Neural cell (in vitro differentiated cells): ENCODE data around the gene PPM1B. TPM values are rescaled to one million over a fixed set of nuclear protein-coding genes. Genes with fewer than 3 reads are reported as not detected.

Experiments
- H2AFZ ChIP-seq: fragments of 200-600, 300-800 bp; sonication (generic), shearing (Covaris generic); 2 replicates; pipeline ENCODE4 v1.6.0; 2014; ENCODE audit warnings: low read depth, mild to moderate bottlenecking, antibody characterized with exemption, low read length, moderate library complexity
- H3F3A ChIP-seq: fragments of 200-600 bp; shearing (Covaris generic); 2 replicates; pipeline ENCODE4 v1.6.1; 2016; ENCODE audit warnings: mild to moderate bottlenecking, moderate library complexity, mixed read lengths, antibody characterized with exemption, low read length; ENCODE audit not compliant: insufficient read depth, poor library complexity, severe bottlenecking
- H3K27ac ChIP-seq: fragments of 200-600, 300-800 bp; sonication (generic), shearing (Covaris generic); 2 replicates; pipeline ENCODE4 v1.5.1; 2014; ENCODE audit warnings: mild to moderate bottlenecking, low read length, moderate library complexity
- H3K27me3 ChIP-seq: fragments of 300-800, 200-600 bp; sonication (generic), shearing (Covaris generic); 2 replicates; pipeline ENCODE4 v1.6.0; 2014; ENCODE audit warnings: mild to moderate bottlenecking, low read depth, low read length, moderate library complexity; ENCODE audit not compliant: insufficient read depth
- H3K36me3 ChIP-seq: fragments of 300-800, 200-600 bp; sonication (generic), shearing (Covaris generic); 2 replicates; pipeline ENCODE4 v1.5.1; 2014; ENCODE audit warnings: mild to moderate bottlenecking, antibody characterized with exemption, low read length, moderate library complexity; ENCODE audit not compliant: insufficient read depth
- H3K4me2 ChIP-seq: fragments of 300-800, 200-600 bp; sonication (generic), shearing (Covaris generic); 2 replicates; pipeline ENCODE4 v1.6.0; 2014; ENCODE audit warnings: mild to moderate bottlenecking, low read length
- H3K4me3 ChIP-seq: fragments of 300-800, 200-600 bp; sonication (generic), shearing (Covaris generic); 2 replicates; pipeline ENCODE4 v1.5.1; 2014; ENCODE audit warnings: mild to moderate bottlenecking, low read length, moderate library complexity
- H3K79me2 ChIP-seq: fragments of 200-600 bp; shearing (Covaris generic); replicated peaks from 2 replicates; pipeline ENCODE4 v1.6.0; 2014; ENCODE audit warnings: mild to moderate bottlenecking, low read length, moderate library complexity; ENCODE audit not compliant: insufficient read depth
- H3K9ac ChIP-seq: fragments of 300-800, 200-600 bp; sonication (generic), shearing (Covaris generic); 2 replicates; pipeline ENCODE4 v1.6.1; 2016; ENCODE audit warnings: mild to moderate bottlenecking, low read length, mixed read lengths
- H3K9me2 ChIP-seq: fragments of 200-600 bp; shearing (Covaris generic); 2 replicates; pipeline ENCODE4 v1.6.1; 2016; ENCODE audit warnings: mild to moderate bottlenecking, low read length, mixed read lengths; ENCODE audit not compliant: insufficient read depth
- H3K9me3 ChIP-seq: fragments of 200-600, 300-800 bp; sonication (generic), shearing (Covaris generic); 2 replicates; pipeline ENCODE4 v1.6.1; 2016; ENCODE audit warnings: mild to moderate bottlenecking, mixed run types, low read length, moderate library complexity, mixed read lengths
- H4K20me1 ChIP-seq: fragments of 200-600 bp; shearing (Covaris generic); 2 replicates; pipeline ENCODE4 v1.6.1; 2016; ENCODE audit warnings: mild to moderate bottlenecking, mixed run types; ENCODE audit not compliant: insufficient read depth
- CTCF ChIP-seq: fragments of 450-650 bp; IDR thresholded peaks from 2 replicates; pipeline ENCODE4 v1.5.1; 2014; ENCODE audit warnings: antibody characterized with exemption, mild to moderate bottlenecking, moderate library complexity; ENCODE audit not compliant: poor library complexity, severe bottlenecking
- EP300 ChIP-seq: fragments of 450-650 bp; conservative IDR thresholded peaks from 2 replicates; pipeline ENCODE4 v1.6.1; 2014; ENCODE audit warnings: antibody characterized with exemption, mild to moderate bottlenecking, moderate library complexity; ENCODE audit not compliant: poor library complexity, severe bottlenecking
- EZH2 ChIP-seq: fragments of 200-600, 300-800 bp; shearing (Covaris generic), sonication (generic); IDR thresholded peaks from 2 replicates; pipeline ENCODE4 v1.6.1; 2014; ENCODE audit warnings: antibody characterized with exemption, low read length, borderline replicate concordance, mild to moderate bottlenecking; ENCODE audit not compliant: insufficient read depth, poor library complexity, severe bottlenecking
- MXI1 ChIP-seq: fragments of 450-650 bp; conservative IDR thresholded peaks from 2 replicates; pipeline ENCODE4 v1.6.1; 2014; ENCODE audit warnings: antibody characterized with exemption, mild to moderate bottlenecking; ENCODE audit not compliant: poor library complexity, severe bottlenecking
- POLR2AphosphoS5 ChIP-seq: IDR thresholded peaks from 2 replicates; pipeline ENCODE4 v1.6.1; 2012
- RAD21 ChIP-seq: fragments of 450-650 bp; conservative IDR thresholded peaks from 2 replicates; pipeline ENCODE4 v1.6.1; 2014; ENCODE audit warnings: antibody characterized with exemption, mild to moderate bottlenecking, moderate library complexity
- REST ChIP-seq: IDR thresholded peaks from 2 replicates; pipeline ENCODE4 v1.6.1; 2012; ENCODE audit warnings: borderline replicate concordance
- SMC3 ChIP-seq: fragments of 450-650 bp; conservative IDR thresholded peaks from 2 replicates; pipeline ENCODE4 v1.6.1; 2014; ENCODE audit warnings: antibody characterized with exemption, mild to moderate bottlenecking, moderate library complexity; ENCODE audit not compliant: poor library complexity
- TAF1 ChIP-seq: IDR thresholded peaks from 2 replicates; pipeline ENCODE4 v1.6.1; 2012; ENCODE audit warnings: low read depth
- polyA plus RNA-seq: library from polyadenylated mRNA; depleted of rRNA; stranded (reverse); fragments of >200 nt; gene quantifications from 2 replicates; pipeline ENCODE4 v1.2.3, GENCODE V29; 2014

PPM1B gene
- polyA plus RNA-seq, 1 donor from 2014 or later = 116 TPM

- Histone ChIP-seq H4K20me1 (no peaks in the 10 kb centered on the region), H3K9me2 (no peaks in the 10 kb centered on the region), H3K4me2 (no peak overlapping the region), H3K4me3 (no peak overlapping the region), H3K36me3 (no peaks in the 10 kb centered on the region), H3F3A (no peaks in the 10 kb centered on the region), H3K9me3 (no peaks in the 10 kb centered on the region), H2AFZ (no peak overlapping the region), H3K9ac (no peak overlapping the region), H3K79me2 (no peaks in the 10 kb centered on the region), H3K27ac (no peak overlapping the region), H3K27me3 (no peaks in the 10 kb centered on the region)
- TF ChIP-seq CTCF (no peak), POLR2AphosphoS5 (no peak), EP300 (no peak), EZH2 (no peak)
Observed at GRCh38 chr2:44124500-44124899, 44.2 kb upstream of the PPM1B start.

GRCh38 chr2:44126106-44126797, 42.4 kb upstream of the PPM1B start:
- H3K27ac ChIP-seq = no peak overlapping the region
- H3K4me3 ChIP-seq = no peak overlapping the region
- TF ChIP-seq SMC3 = no peak
- no peak for TF ChIP-seq TAF1
- TF ChIP-seq RAD21 = no peak
- TF ChIP-seq EP300 = no peak
- TF ChIP-seq MXI1 = no peak
- H4K20me1 ChIP-seq = no peaks in the 10 kb centered on the region
- H3K36me3 ChIP-seq = no peaks in the 10 kb centered on the region
- H3K4me2 ChIP-seq = no peak overlapping the region
- H3K9me2 ChIP-seq = no peaks in the 10 kb centered on the region
- no peaks in the 10 kb centered on the region for H3F3A ChIP-seq
- H3K9me3 ChIP-seq = no peaks in the 10 kb centered on the region
- no peaks in the 10 kb centered on the region for H3K79me2 ChIP-seq
- H3K9ac ChIP-seq = no peak overlapping the region
- H3K27me3 ChIP-seq = no peaks in the 10 kb centered on the region
- no peak overlapping the region for H2AFZ ChIP-seq

GRCh38 chr2:44130441-44130840, 38.2 kb upstream of the PPM1B start:
- Histone ChIP-seq H3K9me3 (no peaks in the 10 kb centered on the region), H3K9me2 (no peaks in the 10 kb centered on the region), H3K36me3 (no peaks in the 10 kb centered on the region), H3K4me2 (no peak overlapping the region), H3K79me2 (no peaks in the 10 kb centered on the region), H3K9ac (no peak overlapping the region), H2AFZ (no peak overlapping the region), H3F3A (no peaks in the 10 kb centered on the region), H3K4me3 (no peak overlapping the region), H3K27me3 (no peaks in the 10 kb centered on the region), H3K27ac (no peak overlapping the region), H4K20me1 (no peaks in the 10 kb centered on the region)
- TF ChIP-seq POLR2AphosphoS5 = no peak
- TF ChIP-seq EP300 = no peak
- TF ChIP-seq TAF1 = no peak
- no peak for TF ChIP-seq CTCF
- TF ChIP-seq MXI1 = no peak
- TF ChIP-seq RAD21 = no peak
- no peak for TF ChIP-seq EZH2
- no peak for TF ChIP-seq REST
- TF ChIP-seq SMC3 = no peak
